COLO668 (cell line): ENCODE results near the gene TRIM58.

Experiments used
- DNase-seq: peaks from one replicate; lab custom pipeline; 2025; ENCODE audit not compliant: unreplicated experiment; lab: John Stamatoyannopoulos, UW

TRIM58 gene

DNA sequence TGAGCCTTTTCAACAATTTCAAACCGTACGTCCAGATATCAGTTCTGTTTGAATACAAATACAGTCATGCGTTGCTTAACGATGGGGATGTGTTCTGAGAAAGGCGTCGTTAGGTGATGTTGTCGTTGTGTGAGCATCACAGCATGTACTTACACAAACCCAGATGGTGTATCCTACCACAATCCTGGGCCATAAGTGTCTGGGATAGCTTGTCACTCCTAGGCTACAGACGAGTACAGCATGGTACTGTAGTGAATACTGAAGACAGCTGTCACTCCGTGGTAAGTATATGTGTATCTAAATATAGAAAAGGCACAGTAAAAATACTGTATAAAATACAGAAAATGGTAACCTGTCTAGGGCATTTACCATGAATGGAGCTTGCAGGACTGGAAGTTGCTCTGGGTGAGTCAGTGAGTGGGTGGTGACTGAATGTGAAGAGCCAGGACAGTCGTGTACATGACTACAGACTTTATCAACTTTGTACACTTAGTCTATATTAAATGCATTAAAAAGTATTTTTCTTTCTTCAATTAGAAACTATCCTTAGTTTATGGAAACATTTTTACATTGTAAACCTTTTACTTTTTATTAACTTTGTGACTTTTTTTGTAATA is 27.9 kb downstream of the TRIM58 start:
- no peak for DNase-seq

DNA sequence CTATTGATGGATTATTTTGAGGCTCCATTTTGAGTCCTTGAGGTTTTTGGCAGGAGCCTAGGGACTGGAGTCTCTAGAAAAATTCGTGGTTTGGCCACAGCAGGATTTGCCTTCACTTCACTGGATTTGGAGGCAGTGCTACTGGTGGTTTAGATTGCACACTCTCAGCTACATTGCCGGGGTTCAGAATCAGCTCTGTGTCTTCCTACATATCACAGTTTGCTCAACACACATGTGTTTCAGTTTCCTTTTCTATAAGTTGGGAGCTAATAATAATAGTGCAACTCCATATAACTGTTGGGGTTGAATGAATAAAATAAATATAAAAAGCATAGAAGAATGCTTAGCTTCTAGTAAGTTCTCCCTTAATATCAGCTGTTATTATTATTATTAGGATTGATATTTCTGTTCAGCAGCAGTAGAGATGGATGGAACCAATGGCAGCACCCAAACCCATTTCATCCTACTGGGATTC is 38.2 kb downstream of the TRIM58 start, which contains the start of gene OR2W3:
Gene OR2W3 (plus strand): TSS at position 425 of the 475 bp plus-strand sequence. CDS start 0 bp downstream, at position 425.
- DNase-seq, result no peak

DNA sequence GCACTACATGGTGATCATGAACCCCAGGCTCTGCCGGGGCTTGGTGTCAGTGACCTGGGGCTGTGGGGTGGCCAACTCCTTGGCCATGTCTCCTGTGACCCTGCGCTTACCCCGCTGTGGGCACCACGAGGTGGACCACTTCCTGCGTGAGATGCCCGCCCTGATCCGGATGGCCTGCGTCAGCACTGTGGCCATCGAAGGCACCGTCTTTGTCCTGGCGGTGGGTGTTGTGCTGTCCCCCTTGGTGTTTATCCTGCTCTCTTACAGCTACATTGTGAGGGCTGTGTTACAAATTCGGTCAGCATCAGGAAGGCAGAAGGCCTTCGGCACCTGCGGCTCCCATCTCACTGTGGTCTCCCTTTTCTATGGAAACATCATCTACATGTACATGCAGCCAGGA is 39.0 kb downstream of the TRIM58 start:
- no peak for DNase-seq

DNA sequence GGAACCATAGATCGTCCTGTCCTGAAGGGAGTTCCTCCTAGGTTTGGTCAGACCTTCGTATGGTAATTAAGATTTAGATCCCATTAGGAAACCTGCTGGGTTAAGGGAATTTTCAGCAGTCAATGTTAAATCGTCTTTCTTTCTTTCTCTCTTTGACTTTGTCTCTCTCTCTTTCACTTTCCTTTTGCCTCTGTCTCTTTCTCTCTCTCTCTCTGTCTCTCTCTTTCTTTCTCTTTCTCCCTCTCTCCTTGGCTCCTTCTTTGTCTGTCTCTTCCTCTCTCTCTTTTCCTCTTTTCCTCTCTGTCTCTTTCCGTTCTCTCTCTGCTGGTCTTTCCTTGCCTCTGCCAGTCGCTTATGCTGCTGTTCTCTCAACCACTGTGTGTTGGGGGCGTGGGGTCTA is 47.1 kb downstream of the TRIM58 start:
- DNase-seq, result no peak

DNA sequence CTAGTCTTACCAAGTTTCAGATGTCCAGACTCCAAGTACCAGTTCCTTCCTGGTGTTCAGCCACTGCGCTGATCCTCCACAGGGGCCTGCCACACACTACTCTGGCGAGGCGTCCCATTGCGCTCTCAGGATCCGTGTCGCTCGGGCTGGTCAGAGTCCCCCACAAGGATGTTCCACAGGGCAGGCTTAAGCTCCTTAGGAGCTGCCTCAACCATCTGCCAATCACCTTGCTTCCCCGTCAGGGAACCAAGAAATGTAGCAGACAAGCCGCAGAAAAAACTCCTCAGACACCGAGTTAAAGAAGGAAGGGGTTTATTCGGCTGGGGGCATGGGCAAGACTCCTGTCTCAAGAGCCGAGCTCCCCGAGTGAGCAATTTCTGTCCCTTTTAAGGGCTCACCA is 48.2 kb downstream of the TRIM58 start:
- no peak for DNase-seq

DNA sequence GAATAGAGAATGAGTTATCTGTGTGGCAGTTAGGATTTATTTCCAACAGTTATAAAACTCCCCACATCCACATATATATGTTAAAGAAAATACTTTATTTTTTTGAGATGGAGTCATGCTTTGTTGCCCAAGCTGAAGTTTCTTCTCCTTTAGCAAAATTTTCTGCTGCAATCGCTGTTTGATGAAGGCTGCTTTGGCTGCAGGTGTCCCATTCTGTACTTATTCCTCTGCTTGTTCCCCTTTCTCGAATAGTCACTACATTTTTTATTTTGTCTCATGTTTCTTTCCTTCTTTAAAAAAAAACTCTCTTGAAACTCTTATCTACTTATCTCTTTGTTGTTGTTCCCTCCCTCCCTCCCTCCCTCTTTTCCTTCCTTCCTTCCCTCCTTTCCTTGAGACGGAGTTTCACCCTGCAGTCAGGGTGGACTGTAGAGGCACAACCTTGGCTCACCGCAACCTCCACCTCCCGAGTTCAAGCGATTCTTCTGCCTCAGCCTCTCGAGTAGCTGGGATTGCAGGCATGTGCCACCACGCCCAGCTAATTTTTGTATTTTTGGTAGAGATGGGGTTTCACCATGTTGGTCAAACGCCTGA is 49.0 kb downstream of the TRIM58 start:
- DNase-seq, result no peak

DNA sequence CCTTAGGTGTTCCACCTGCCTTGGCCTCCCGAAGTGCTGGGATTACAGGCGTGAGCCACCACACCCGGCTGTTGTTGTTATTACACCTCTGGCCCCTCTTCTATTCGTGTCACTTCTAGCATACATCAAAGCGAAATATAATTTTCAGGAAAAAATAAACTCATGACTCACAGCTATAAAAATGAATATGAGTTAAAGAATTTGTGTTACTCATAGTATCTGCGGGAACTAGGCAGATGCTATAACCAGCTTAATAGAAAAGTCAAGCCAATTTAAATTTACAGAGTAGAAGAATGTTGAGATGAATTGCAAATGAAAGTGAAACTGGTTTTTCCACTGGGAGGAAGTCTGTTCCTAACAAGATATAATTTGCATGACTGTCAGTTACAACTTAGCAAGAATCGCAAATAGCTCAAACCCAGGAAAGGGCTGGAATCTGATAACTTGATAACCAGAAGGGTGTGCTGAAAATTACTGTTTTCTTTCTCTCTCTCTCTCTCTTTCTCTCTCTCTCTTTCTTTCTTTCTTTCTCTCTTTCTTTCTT is 49.6 kb downstream of the TRIM58 start:
- no peak for DNase-seq

DNA sequence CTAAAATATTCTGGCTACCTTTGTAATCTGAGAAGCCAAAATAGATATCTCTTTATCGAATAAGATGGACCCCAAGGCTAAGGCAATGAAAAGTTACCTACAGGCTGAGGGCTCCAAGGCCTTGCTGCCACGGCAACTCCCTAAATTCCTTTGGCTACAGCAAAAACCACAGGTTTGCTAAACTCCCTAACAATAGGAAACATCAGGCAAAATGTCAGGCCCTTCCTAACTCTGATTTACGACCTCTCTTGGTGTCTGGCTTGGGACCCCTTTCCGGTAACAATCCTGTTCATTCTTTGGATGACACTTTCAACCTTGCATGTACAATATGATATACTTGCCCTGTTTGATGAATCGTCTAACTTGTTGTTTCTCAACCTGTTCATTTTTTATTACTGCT is 51.8 kb downstream of the TRIM58 start:
- DNase-seq, result no peak

DNA sequence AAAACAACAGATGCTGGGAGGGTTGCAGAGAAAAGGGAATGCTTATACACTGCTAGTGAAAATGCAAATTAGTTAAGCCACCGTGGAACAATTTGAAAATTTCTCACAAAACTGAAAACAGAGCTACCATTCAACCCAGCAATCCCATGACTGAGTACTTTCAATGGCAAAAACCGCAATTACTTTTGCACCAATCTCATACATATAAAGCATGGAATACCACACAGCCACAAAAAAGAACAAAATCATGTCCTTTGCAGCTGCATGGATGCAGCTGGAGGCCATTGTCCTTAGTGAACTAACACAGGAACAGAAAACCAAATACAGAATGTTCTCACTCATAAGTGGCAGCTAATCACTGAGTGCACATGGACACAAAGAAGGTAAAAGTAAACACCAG is 56.8 kb downstream of the TRIM58 start:
- no peak for DNase-seq

DNA sequence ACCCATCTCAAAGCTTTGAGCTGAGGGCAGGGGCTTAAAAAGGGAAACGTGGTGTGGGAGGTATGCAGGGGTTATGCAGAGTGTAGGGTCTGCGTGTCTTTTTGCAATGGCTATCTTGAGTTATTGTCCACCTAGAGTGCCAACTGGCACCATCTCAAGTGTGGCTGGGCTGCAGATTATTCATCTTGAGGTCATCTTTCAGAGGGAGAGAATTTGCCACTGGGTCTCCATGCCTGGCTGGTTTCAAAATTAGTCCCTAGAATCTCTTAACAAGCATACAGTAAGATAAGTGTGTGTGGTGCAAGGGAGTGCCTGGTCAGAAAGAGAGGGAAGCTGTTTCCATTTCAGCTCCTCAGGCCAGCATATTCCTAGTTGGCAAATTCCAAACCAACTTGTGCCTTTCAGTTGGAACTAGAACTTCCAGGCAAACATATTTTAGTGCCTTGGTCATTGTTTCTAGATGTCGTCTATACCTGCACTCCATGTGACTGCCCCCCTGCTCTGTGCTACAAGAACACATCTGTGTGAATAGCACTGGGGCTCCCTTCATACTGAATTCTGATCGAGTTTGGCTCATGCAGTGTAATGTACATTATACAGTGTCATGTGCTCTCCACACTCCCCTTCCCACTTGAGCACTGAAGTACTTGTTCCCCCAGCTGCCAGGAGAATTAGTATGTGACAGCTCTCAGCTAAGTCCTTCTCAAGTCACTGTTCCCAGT is 58.1 kb downstream of the TRIM58 start:
- DNase-seq, result no peak

DNA sequence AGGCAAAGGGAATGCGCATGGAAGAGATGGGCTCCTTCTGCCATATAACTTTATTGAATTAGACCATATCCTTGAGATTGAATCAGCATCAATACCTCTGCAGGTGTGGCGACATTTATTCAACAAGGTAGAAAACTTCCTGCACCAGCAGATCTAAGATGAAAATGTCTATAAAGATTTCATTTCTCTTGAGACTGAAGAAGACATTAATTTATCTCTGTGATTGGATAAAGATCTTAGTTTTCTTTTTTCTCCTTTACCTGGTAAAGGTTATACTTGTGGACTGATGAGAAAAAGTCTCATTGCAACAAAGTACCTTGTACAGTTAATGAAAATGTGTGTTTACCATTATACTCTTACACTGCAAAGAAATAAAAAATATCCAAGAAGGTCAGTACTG is 63.0 kb downstream of the TRIM58 start, which contains the start of gene OR2T8:
Gene OR2T8 (plus strand): TSS at position 301 of the 400 bp plus-strand sequence. CDS start 766 bp downstream, outside the sequence.
- no peak for DNase-seq

DNA sequence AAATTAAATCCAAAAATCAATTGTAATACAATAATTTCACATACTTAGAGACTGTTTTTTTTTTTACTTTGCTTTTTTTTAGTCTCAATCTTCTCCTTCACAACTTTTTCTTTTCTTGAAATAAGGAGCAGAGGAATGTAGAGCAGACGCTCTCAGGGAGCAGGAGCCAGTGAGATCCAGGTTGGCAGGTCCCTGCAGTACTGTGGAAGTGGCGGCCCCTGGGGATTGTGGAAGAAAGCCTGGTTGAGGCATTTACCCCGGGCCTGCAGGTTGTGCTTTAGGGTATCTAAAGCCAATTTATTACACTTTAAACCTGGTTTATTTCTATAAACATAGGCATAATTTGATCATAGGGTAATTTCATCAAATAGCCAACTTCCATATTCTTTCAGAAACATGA is 67.0 kb downstream of the TRIM58 start:
- no peak for DNase-seq

DNA sequence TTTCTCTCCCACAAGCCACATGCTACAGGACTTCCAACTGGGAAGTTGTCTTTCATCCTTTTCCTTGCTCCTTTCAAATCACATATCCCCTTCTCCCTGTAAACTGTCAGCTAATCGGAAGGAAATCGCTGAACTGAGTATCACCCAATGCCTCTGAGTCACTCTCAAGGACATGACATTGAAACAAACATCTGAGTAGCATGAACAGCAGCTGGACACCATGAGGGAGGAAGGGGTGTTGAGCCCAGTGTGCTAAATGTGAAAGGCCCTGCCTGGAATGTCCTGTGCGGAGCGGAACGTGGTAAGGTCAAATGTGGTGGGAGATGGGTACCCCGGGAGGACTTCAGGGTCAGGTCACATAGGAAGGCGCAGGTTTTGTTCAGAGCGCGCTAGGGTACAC is 67.9 kb downstream of the TRIM58 start, which contains the start of gene OR2AJ1:
Gene OR2AJ1 (plus strand): TSS at position 22 of the 400 bp plus-strand sequence. CDS start 8,880 bp downstream, outside the sequence.
- no peak for DNase-seq
